Left ventricle myocardium inferior (tissue), 1 donor: ENCODE measurements around the gene TMEM100. TPM values are rescaled to one million over a fixed set of nuclear protein-coding genes. Genes with fewer than 3 reads are reported as not detected.
"Not testable (repeated sequence)": the region's sequence is repeated elsewhere in the genome, so short reads cannot be mapped to it uniquely, and the experiment has no call there.

Experiments used
- DNase-seq: peaks from one replicate; pipeline ENCODE4 v3.0.0-alpha.2; 2020
- H3K27ac ChIP-seq: fragments of 200-600 bp; replicated peaks from 2 replicates; pipeline ENCODE4 v1.8.0; 2021
- H3K27me3 ChIP-seq: fragments of 200-600 bp; 2 replicates; pipeline ENCODE4 v1.8.0; 2021; ENCODE audit warnings: low read depth
- H3K36me3 ChIP-seq: fragments of 200-600 bp; 2 replicates; pipeline ENCODE4 v1.8.0; 2021
- H3K4me1 ChIP-seq: fragments of 200-600 bp; 2 replicates; pipeline ENCODE4 v1.8.0; 2021
- H3K4me3 ChIP-seq: fragments of 200-600 bp; 2 replicates; pipeline ENCODE4 v1.8.0; 2021; ENCODE audit warnings: mild to moderate bottlenecking, moderate library complexity
- H3K9me3 ChIP-seq: fragments of 200-600 bp; replicated peaks from 2 replicates; pipeline ENCODE4 v1.8.0; 2021
- CTCF ChIP-seq: fragments of 200-600 bp; IDR thresholded peaks from 2 replicates; pipeline ENCODE4 v1.8.0; 2021; ENCODE audit warnings: antibody characterized with exemption, mild to moderate bottlenecking, borderline replicate concordance
- intact Hi-C: fragments of 100-400 bp; cut with micrococcal nuclease; formaldehyde crosslinking; loops from one replicate; pipeline ENCODE4 v1.11.0; 2022
- total RNA-seq: library from RNA; stranded (reverse); fragmentation: NEBNext Ultra II Directional; extraction: Animal tissue kit (Norgen Biotek cat#: 25700); gene quantifications from one replicate; pipeline ENCODE4 v1.2.1, GENCODE V29; 2021
- donor health status: DM: no; HTN: yes; CAD: no; lungs with severe emphysema.

The TMEM100 gene
- total RNA-seq, 1 donor from 2014 or later = 13.9 TPM

DNA sequence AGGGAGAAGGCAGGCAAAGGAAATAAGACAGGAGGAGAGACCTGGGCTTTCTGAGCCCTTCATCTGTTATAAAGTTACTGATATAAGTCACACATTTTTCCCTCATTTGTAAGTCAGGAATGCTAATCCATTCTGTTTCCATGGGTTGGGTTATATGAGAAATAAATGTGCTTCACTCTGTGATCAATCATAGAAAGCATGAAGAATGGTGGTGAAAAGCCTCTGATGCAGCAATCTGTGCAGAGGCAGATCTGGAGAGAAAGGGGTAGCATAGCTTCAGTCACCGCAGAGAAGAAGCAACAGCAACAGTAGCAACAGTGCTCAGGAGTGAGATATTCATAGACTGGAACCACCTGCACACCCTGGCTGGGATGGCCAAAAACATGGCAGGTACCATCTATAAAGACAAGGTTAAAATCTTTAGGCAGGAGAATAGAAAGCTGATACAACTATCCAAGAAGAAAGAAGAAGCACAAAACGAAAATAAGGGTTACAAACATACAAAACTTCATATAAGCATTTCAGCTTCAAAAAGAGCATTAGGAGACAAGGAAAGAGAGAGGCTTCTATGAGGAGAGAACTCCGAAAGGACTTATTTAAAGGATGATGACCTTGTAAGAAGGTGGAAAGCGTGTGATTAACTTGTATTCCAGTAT is 41.9 kb downstream of the TMEM100 start:
- no peak overlapping the region for H3K27ac ChIP-seq
- no peak overlapping the region for H3K4me3 ChIP-seq
- DNase-seq = no peak
- H3K9me3 ChIP-seq = no peaks in the 10 kb centered on the region
- no peaks in the 10 kb centered on the region for H3K36me3 ChIP-seq
- no peak for TF ChIP-seq CTCF
- no peaks in the 10 kb centered on the region for H3K4me1 ChIP-seq
- intact Hi-C loops = no loop called here
- H3K27me3 ChIP-seq = peaks cover 36% of the 10 kb centered on the region

- DNase-seq = no peak
- Histone ChIP-seq H3K4me1 (no peaks in the 10 kb centered on the region), H3K27me3 (peaks cover 22% of the 10 kb centered on the region), H3K27ac (no peak overlapping the region), H3K4me3 (no peak overlapping the region), H3K9me3 (no peaks in the 10 kb centered on the region), H3K36me3 (no peaks in the 10 kb centered on the region)
- intact Hi-C loops = no loop called here
- TF ChIP-seq CTCF = no peak
These were observed 45.2 kb downstream of the TMEM100 start for GRCh38 chr17:55677446-55677845.

DNA sequence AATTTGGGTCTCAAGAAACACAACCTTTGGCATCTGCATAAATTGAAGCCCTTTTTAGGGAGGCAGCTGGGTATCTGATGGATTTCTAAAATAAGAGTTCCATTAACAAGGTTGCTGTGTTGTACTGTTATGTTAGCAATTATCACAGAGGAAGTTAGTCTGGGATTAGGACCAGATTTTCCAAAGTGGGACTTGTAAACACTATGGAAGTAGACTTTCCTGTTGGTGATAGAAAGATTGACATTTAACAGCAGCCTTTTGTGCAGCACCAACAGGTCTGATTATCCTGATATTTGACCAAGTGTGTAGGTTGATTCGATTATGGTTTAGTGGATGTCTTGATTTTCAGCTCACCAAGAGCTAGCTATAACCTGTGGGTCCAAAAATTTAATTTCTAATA is 46.4 kb downstream of the TMEM100 start:
- Histone ChIP-seq H3K9me3 (no peaks in the 10 kb centered on the region), H3K27ac (no peak overlapping the region), H3K4me3 (no peak overlapping the region), H3K27me3 (peaks cover 31% of the 10 kb centered on the region), H3K36me3 (no peaks in the 10 kb centered on the region), H3K4me1 (no peaks in the 10 kb centered on the region)
- no peak for DNase-seq
- intact Hi-C loops = no loop called here
- TF ChIP-seq CTCF = no peak

- intact Hi-C loops = no loop called here
- Histone ChIP-seq H3K27ac (no peak overlapping the region), H3K36me3 (no peaks in the 10 kb centered on the region), H3K4me3 (no peak overlapping the region), H3K4me1 (no peaks in the 10 kb centered on the region), H3K9me3 (no peaks in the 10 kb centered on the region), H3K27me3 (peaks cover 34% of the 10 kb centered on the region)
- TF ChIP-seq CTCF = no peak
- DNase-seq = no peak
These were observed 48.7 kb downstream of the TMEM100 start for GRCh38 chr17:55673743-55674506.

GRCh38 chr17:55672585-55673501 is 49.8 kb downstream of the TMEM100 start:
- intact Hi-C loops = no loop called here
- H3K27ac ChIP-seq = no peak overlapping the region

DNA sequence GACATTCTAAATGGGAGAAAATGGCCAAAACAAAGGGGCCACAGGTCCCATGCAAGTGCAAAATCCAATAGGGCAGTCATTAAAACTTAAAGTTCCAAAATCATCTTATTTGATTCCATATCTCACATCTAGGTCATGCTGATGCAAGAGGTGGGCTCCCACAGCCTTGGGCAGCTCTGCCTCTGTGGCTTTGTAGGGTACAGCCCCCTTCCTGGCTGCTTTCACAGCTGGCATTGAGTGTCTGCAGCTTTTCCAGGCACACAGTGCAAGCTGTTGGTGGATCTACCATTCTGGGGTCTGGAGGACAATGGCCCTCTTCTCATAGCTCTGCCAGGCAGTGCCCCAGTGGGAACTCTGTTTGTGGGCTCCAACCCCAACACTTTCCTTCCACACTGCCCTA is 50.7 kb downstream of the TMEM100 start:
- intact Hi-C loops = not testable (repeated sequence)

More at GRCh38 chr17:55672585-55673501, 49.8 kb downstream of the TMEM100 start:
- no peak for DNase-seq
- Histone ChIP-seq H3K4me1 (no peaks in the 10 kb centered on the region), H3K36me3 (no peaks in the 10 kb centered on the region), H3K4me3 (no peak overlapping the region), H3K9me3 (no peaks in the 10 kb centered on the region), H3K27me3 (peaks cover 25% of the 10 kb centered on the region)
- TF ChIP-seq CTCF = no peak

More for the DNA sequence above, 50.7 kb downstream of the TMEM100 start:
- not testable (repeated sequence) for H3K4me1 ChIP-seq, H3K9me3 ChIP-seq, H3K36me3 ChIP-seq, H3K4me3 ChIP-seq, H3K27ac ChIP-seq, DNase-seq
- H3K27me3 ChIP-seq = peaks cover 25% of the 10 kb centered on the region
